Neural cell (in vitro differentiated cells): ENCODE measurements around the gene ADGRF3. TPM values are rescaled to one million over a fixed set of nuclear protein-coding genes. Genes with fewer than 3 reads are reported as not detected.

ENCODE experiments used
- H2AFZ ChIP-seq: fragments of 200-600, 300-800 bp; sonication (generic), shearing (Covaris generic); 2 replicates; pipeline ENCODE4 v1.6.0; 2014; ENCODE audit warnings: low read depth, mild to moderate bottlenecking, antibody characterized with exemption, low read length, moderate library complexity
- H3F3A ChIP-seq: fragments of 200-600 bp; shearing (Covaris generic); 2 replicates; pipeline ENCODE4 v1.6.1; 2016; ENCODE audit warnings: mild to moderate bottlenecking, moderate library complexity, mixed read lengths, antibody characterized with exemption, low read length; ENCODE audit not compliant: insufficient read depth, poor library complexity, severe bottlenecking
- H3K27ac ChIP-seq: fragments of 200-600, 300-800 bp; sonication (generic), shearing (Covaris generic); 2 replicates; pipeline ENCODE4 v1.5.1; 2014; ENCODE audit warnings: mild to moderate bottlenecking, low read length, moderate library complexity
- H3K27me3 ChIP-seq: fragments of 300-800, 200-600 bp; sonication (generic), shearing (Covaris generic); 2 replicates; pipeline ENCODE4 v1.6.0; 2014; ENCODE audit warnings: mild to moderate bottlenecking, low read depth, low read length, moderate library complexity; ENCODE audit not compliant: insufficient read depth
- H3K36me3 ChIP-seq: fragments of 300-800, 200-600 bp; sonication (generic), shearing (Covaris generic); 2 replicates; pipeline ENCODE4 v1.5.1; 2014; ENCODE audit warnings: mild to moderate bottlenecking, antibody characterized with exemption, low read length, moderate library complexity; ENCODE audit not compliant: insufficient read depth
- H3K4me2 ChIP-seq: fragments of 300-800, 200-600 bp; sonication (generic), shearing (Covaris generic); 2 replicates; pipeline ENCODE4 v1.6.0; 2014; ENCODE audit warnings: mild to moderate bottlenecking, low read length
- H3K4me3 ChIP-seq: fragments of 300-800, 200-600 bp; sonication (generic), shearing (Covaris generic); 2 replicates; pipeline ENCODE4 v1.5.1; 2014; ENCODE audit warnings: mild to moderate bottlenecking, low read length, moderate library complexity
- H3K79me2 ChIP-seq: fragments of 200-600 bp; shearing (Covaris generic); replicated peaks from 2 replicates; pipeline ENCODE4 v1.6.0; 2014; ENCODE audit warnings: mild to moderate bottlenecking, low read length, moderate library complexity; ENCODE audit not compliant: insufficient read depth
- H3K9ac ChIP-seq: fragments of 300-800, 200-600 bp; sonication (generic), shearing (Covaris generic); 2 replicates; pipeline ENCODE4 v1.6.1; 2016; ENCODE audit warnings: mild to moderate bottlenecking, low read length, mixed read lengths
- H3K9me2 ChIP-seq: fragments of 200-600 bp; shearing (Covaris generic); 2 replicates; pipeline ENCODE4 v1.6.1; 2016; ENCODE audit warnings: mild to moderate bottlenecking, low read length, mixed read lengths; ENCODE audit not compliant: insufficient read depth
- H3K9me3 ChIP-seq: fragments of 200-600, 300-800 bp; sonication (generic), shearing (Covaris generic); 2 replicates; pipeline ENCODE4 v1.6.1; 2016; ENCODE audit warnings: mild to moderate bottlenecking, mixed run types, low read length, moderate library complexity, mixed read lengths
- H4K20me1 ChIP-seq: fragments of 200-600 bp; shearing (Covaris generic); 2 replicates; pipeline ENCODE4 v1.6.1; 2016; ENCODE audit warnings: mild to moderate bottlenecking, mixed run types; ENCODE audit not compliant: insufficient read depth
- CTCF ChIP-seq: fragments of 450-650 bp; IDR thresholded peaks from 2 replicates; pipeline ENCODE4 v1.5.1; 2014; ENCODE audit warnings: antibody characterized with exemption, mild to moderate bottlenecking, moderate library complexity; ENCODE audit not compliant: poor library complexity, severe bottlenecking
- EP300 ChIP-seq: fragments of 450-650 bp; conservative IDR thresholded peaks from 2 replicates; pipeline ENCODE4 v1.6.1; 2014; ENCODE audit warnings: antibody characterized with exemption, mild to moderate bottlenecking, moderate library complexity; ENCODE audit not compliant: poor library complexity, severe bottlenecking
- EZH2 ChIP-seq: fragments of 200-600, 300-800 bp; shearing (Covaris generic), sonication (generic); IDR thresholded peaks from 2 replicates; pipeline ENCODE4 v1.6.1; 2014; ENCODE audit warnings: antibody characterized with exemption, low read length, borderline replicate concordance, mild to moderate bottlenecking; ENCODE audit not compliant: insufficient read depth, poor library complexity, severe bottlenecking
- MXI1 ChIP-seq: fragments of 450-650 bp; conservative IDR thresholded peaks from 2 replicates; pipeline ENCODE4 v1.6.1; 2014; ENCODE audit warnings: antibody characterized with exemption, mild to moderate bottlenecking; ENCODE audit not compliant: poor library complexity, severe bottlenecking
- POLR2AphosphoS5 ChIP-seq: IDR thresholded peaks from 2 replicates; pipeline ENCODE4 v1.6.1; 2012
- RAD21 ChIP-seq: fragments of 450-650 bp; conservative IDR thresholded peaks from 2 replicates; pipeline ENCODE4 v1.6.1; 2014; ENCODE audit warnings: antibody characterized with exemption, mild to moderate bottlenecking, moderate library complexity
- REST ChIP-seq: IDR thresholded peaks from 2 replicates; pipeline ENCODE4 v1.6.1; 2012; ENCODE audit warnings: borderline replicate concordance
- SMC3 ChIP-seq: fragments of 450-650 bp; conservative IDR thresholded peaks from 2 replicates; pipeline ENCODE4 v1.6.1; 2014; ENCODE audit warnings: antibody characterized with exemption, mild to moderate bottlenecking, moderate library complexity; ENCODE audit not compliant: poor library complexity
- TAF1 ChIP-seq: IDR thresholded peaks from 2 replicates; pipeline ENCODE4 v1.6.1; 2012; ENCODE audit warnings: low read depth
- polyA plus RNA-seq: library from polyadenylated mRNA; depleted of rRNA; stranded (reverse); fragments of >200 nt; gene quantifications from 2 replicates; pipeline ENCODE4 v1.2.3, GENCODE V29; 2014

ADGRF3 gene
- polyA plus RNA-seq, 1 donor from 2014 or later: 0.42 TPM

- Histone ChIP-seq H3K4me3 (no peak overlapping the region), H4K20me1 (no peaks in the 10 kb centered on the region), H3F3A (peaks cover 6% of the 10 kb centered on the region), H3K9ac (no peak overlapping the region), H3K9me2 (no peaks in the 10 kb centered on the region), H3K36me3 (no peaks in the 10 kb centered on the region), H3K27me3 (no peaks in the 10 kb centered on the region), H3K27ac (no peak overlapping the region), H3K79me2 (peaks cover 58% of the 10 kb centered on the region), H3K9me3 (no peaks in the 10 kb centered on the region), H3K4me2 (no peak overlapping the region), H2AFZ (no peak overlapping the region)
- TF ChIP-seq CTCF (no peak), EZH2 (no peak), POLR2AphosphoS5 (no peak), TAF1 (no peak), MXI1 (no peak)
Observed at GRCh38 chr2:26349690-26350089, 3.1 kb upstream of the ADGRF3 start.

- H2AFZ ChIP-seq: no peak overlapping the region
- H3K79me2 ChIP-seq: peaks cover 61% of the 10 kb centered on the region
- peak overlapping the region; percentile 86 for H3K27ac ChIP-seq
- TF ChIP-seq MXI1: no peak
- TF ChIP-seq REST: no peak
- no peak for TF ChIP-seq POLR2AphosphoS5
- no peak for TF ChIP-seq EP300
- TF ChIP-seq TAF1: no peak
- no peak for TF ChIP-seq SMC3
- TF ChIP-seq RAD21: no peak
- no peak for TF ChIP-seq EZH2
- no peak for TF ChIP-seq CTCF
- no peaks in the 10 kb centered on the region for H3K36me3 ChIP-seq
- peak overlapping the region; percentile 82 for H3K4me3 ChIP-seq
- H3K9ac ChIP-seq: peak overlapping the region; percentile 90
- H3F3A ChIP-seq: peaks cover 6% of the 10 kb centered on the region
- peak overlapping the region; percentile 91 for H3K4me2 ChIP-seq
- H3K9me2 ChIP-seq: no peaks in the 10 kb centered on the region
- no peaks in the 10 kb centered on the region for H3K9me3 ChIP-seq
- H3K27me3 ChIP-seq: no peaks in the 10 kb centered on the region
- H4K20me1 ChIP-seq: no peaks in the 10 kb centered on the region
Observed at GRCh38 chr2:26347286-26347865, 787 bp upstream of the ADGRF3 start.
